Epithelial cell of proximal tubule (primary cell): ENCODE measurements around the gene CTSH. TPM values are rescaled to one million over a fixed set of nuclear protein-coding genes. Genes with fewer than 3 reads are reported as not detected.
A peak's percentile ranks its signal among the peaks of the same experiment; 100 is the strongest.
"Not testable (repeated sequence)": the region's sequence is repeated elsewhere in the genome, so short reads cannot be mapped to it uniquely, and the experiment has no call there.

Source experiments
- DNase-seq: peaks from one replicate; pipeline ENCODE4 v3.0.0-alpha.2; 2011; ENCODE audit warnings: low read depth
- H3K4me3 ChIP-seq: 2 replicates; pipeline ENCODE4 v1.5.1; 2011; ENCODE audit warnings: low read depth, mild to moderate bottlenecking, low read length
- CTCF ChIP-seq: conservative IDR thresholded peaks from 2 replicates; pipeline ENCODE4 v1.5.1; 2012; ENCODE audit warnings: low read depth, mild to moderate bottlenecking, low read length
- total RNA-seq: library from RNA; depleted of rRNA; stranded (reverse); fragments of >200 nt; gene quantifications from 2 replicates; pipeline ENCODE4 v1.2.3, GENCODE V29; 2015

Gene CTSH
- total RNA-seq, 1 donor from 2014 or later, result 68.0 TPM

GRCh38 chr15:78881681-78882080, 63.2 kb downstream of the CTSH start:
- no peak for DNase-seq
- H3K4me3 ChIP-seq, result no peak overlapping the region
- TF ChIP-seq CTCF, result no peak

- H3K4me3 ChIP-seq, result no peak overlapping the region
- no peak for TF ChIP-seq CTCF
- no peak for DNase-seq
These were observed 64.0 kb downstream of the CTSH start for GRCh38 chr15:78880813-78881212.

GRCh38 chr15:78880242-78880533, 64.7 kb downstream of the CTSH start:
- no peak for TF ChIP-seq CTCF
- no peak overlapping the region for H3K4me3 ChIP-seq
- DNase-seq, result no peak

GRCh38 chr15:78879517-78880241, 65.2 kb downstream of the CTSH start:
- H3K4me3 ChIP-seq, result no peak overlapping the region
- TF ChIP-seq CTCF, result no peak
- DNase-seq, result no peak

GRCh38 chr15:78878356-78878755, 66.5 kb downstream of the CTSH start:
- TF ChIP-seq CTCF, result no peak
- no peak overlapping the region for H3K4me3 ChIP-seq
- no peak for DNase-seq

GRCh38 chr15:78876954-78877353, 67.9 kb downstream of the CTSH start:
- not testable (repeated sequence) for DNase-seq
- H3K4me3 ChIP-seq, result peak overlapping the region; percentile 0

GRCh38 chr15:78875107-78875914, 69.5 kb downstream of the CTSH start:
- DNase-seq, result no peak
- H3K4me3 ChIP-seq, result peak overlapping the region; percentile 100
- TF ChIP-seq CTCF, result no peak
